Measurements from ENCODE around the gene BID. TPM values are rescaled to one million over a fixed set of nuclear protein-coding genes. Genes with fewer than 3 reads are reported as not detected.

Gene BID
- total RNA-seq, 3 donors from 2014 or later (not counting 1 experiment from before 2014, with no cell fraction given), result 40.9 to 42.4 (median 42.3) TPM

GRCh38 chr22:17738386-17739128, 35.7 kb downstream of the BID start:
- no peaks in the 10 kb centered on the region for H3K27me3 ChIP-seq (ENCODE audit: control insufficient read depth, insufficient read depth, low read length)
- H3K9me3 Mint-ChIP-seq, result no peaks in the 10 kb centered on the region
- H3K4me3 ChIP-seq (ENCODE audit: low read length), result no peak overlapping the region
- H3K27me3 Mint-ChIP-seq (ENCODE audit: low read depth in 2 of 2), result no peaks in the 10 kb centered on the region
- H3K4me3 Mint-ChIP-seq, result no peak overlapping the region
- no peak for TF ChIP-seq CTCF (IDR thresholded peaks at IDR 0.05)
- H3K9me3 ChIP-seq (ENCODE audit: control insufficient read depth, insufficient read depth, low read length), result no peaks in the 10 kb centered on the region
- WGBS (ENCODE audit: insufficient coverage), result 98% methylated on average over 20 of the region's 21 CpGs
- H3K4me1 Mint-ChIP-seq, result peaks cover 18% of the 10 kb centered on the region in 2 donors
- H3K27ac ChIP-seq (ENCODE audit: low read length), result no peak overlapping the region
- H3K36me3 ChIP-seq (ENCODE audit: control insufficient read depth, insufficient read depth, low read length), result peaks cover 62% of the 10 kb centered on the region
- DNase-seq, result no peak
- peaks cover 6% of the 10 kb centered on the region for H3K36me3 Mint-ChIP-seq
- intact Hi-C loops (cut with micrococcal nuclease), result no loop called here
- no peak overlapping the region for H3K27ac Mint-ChIP-seq
- peaks cover 20% of the 10 kb centered on the region for H3K4me1 ChIP-seq (ENCODE audit: control insufficient read depth, insufficient read depth, low read length)
- no peak for ATAC-seq

- peaks cover 16 to 20% of the 10 kb centered on the region in 2 donors for H3K4me1 Mint-ChIP-seq
- Histone ChIP-seq H3K4me1 (ENCODE audit: control insufficient read depth, insufficient read depth, low read length) (peaks cover 21% of the 10 kb centered on the region), H3K27ac (ENCODE audit: low read length) (peak overlapping the region; percentile 96), H3K27me3 (ENCODE audit: control insufficient read depth, insufficient read depth, low read length) (no peaks in the 10 kb centered on the region), H3K4me3 (ENCODE audit: low read length) (no peak overlapping the region), H3K36me3 (ENCODE audit: control insufficient read depth, insufficient read depth, low read length) (peaks cover 59% of the 10 kb centered on the region), H3K9me3 (ENCODE audit: control insufficient read depth, insufficient read depth, low read length) (no peaks in the 10 kb centered on the region)
- H3K27ac Mint-ChIP-seq, result peak overlapping the region; percentile 56 to 81
- intact Hi-C loops (cut with micrococcal nuclease), result no loop called here
- H3K36me3 Mint-ChIP-seq, result peaks cover 16% of the 10 kb centered on the region
- no peaks in the 10 kb centered on the region for H3K9me3 Mint-ChIP-seq
- 0% methylated on average over 4 of the region's 4 CpGs for WGBS (ENCODE audit: insufficient coverage)
- H3K27me3 Mint-ChIP-seq (ENCODE audit: low read depth in 2 of 2), result no peaks in the 10 kb centered on the region
- TF ChIP-seq CTCF (IDR thresholded peaks at IDR 0.05), result no peak
- peak in 1 of 2 donors; percentile 33 for DNase-seq
- H3K4me3 Mint-ChIP-seq, result no peak overlapping the region
- ATAC-seq, result peak; percentile 63 to 82 (median 81)
Measured at GRCh38 chr22:17734187-17734586, 40.1 kb downstream of the BID start.

- Histone ChIP-seq H3K9me3 (ENCODE audit: control insufficient read depth, insufficient read depth, low read length) (no peaks in the 10 kb centered on the region), H3K4me3 (ENCODE audit: low read length) (no peak overlapping the region), H3K36me3 (ENCODE audit: control insufficient read depth, insufficient read depth, low read length) (peaks cover 52% of the 10 kb centered on the region), H3K4me1 (ENCODE audit: control insufficient read depth, insufficient read depth, low read length) (peaks cover 21% of the 10 kb centered on the region), H3K27me3 (ENCODE audit: control insufficient read depth, insufficient read depth, low read length) (no peaks in the 10 kb centered on the region), H3K27ac (ENCODE audit: low read length) (peak overlapping the region; percentile 96)
- 100% methylated on average over 2 of the region's 3 CpGs for WGBS (ENCODE audit: insufficient coverage)
- intact Hi-C loops (cut with micrococcal nuclease), result no loop called here
- Mint-ChIP-seq H3K27ac (peak overlapping the region; percentile 56 to 81), H3K27me3 (ENCODE audit: low read depth in 2 of 2) (no peaks in the 10 kb centered on the region), H3K4me3 (no peak overlapping the region), H3K36me3 (peaks cover 16% of the 10 kb centered on the region), H3K9me3 (no peaks in the 10 kb centered on the region), H3K4me1 (peaks cover 16 to 20% of the 10 kb centered on the region in 2 donors)
- DNase-seq, result no peak
- TF ChIP-seq CTCF (IDR thresholded peaks at IDR 0.05), result no peak
- no peak for ATAC-seq
Measured at GRCh38 chr22:17733466-17733865, 40.8 kb downstream of the BID start.
